Measurements from ENCODE around the gene EFNA4.
A peak's percentile ranks its signal among the peaks of the same experiment; 100 is the strongest.

Gene EFNA4

GRCh38 chr1:155030899-155031298, 32.6 kb upstream of the EFNA4 start:
- in situ Hi-C loops (cut with MboI; ENCODE audit: low pct_unique_long_range_greater_than_20kb, low sequenced_read_pairs): no loop called here
- DNase-seq: no peak

GRCh38 chr1:155032886-155033285, 30.7 kb upstream of the EFNA4 start:
- in situ Hi-C loops (cut with MboI; ENCODE audit: low pct_unique_long_range_greater_than_20kb, low sequenced_read_pairs): no loop called here
- no peak for DNase-seq

- DNase-seq: no peak
- in situ Hi-C loops (cut with MboI; ENCODE audit: low pct_unique_long_range_greater_than_20kb, low sequenced_read_pairs): no loop called here
Observed at GRCh38 chr1:155033524-155033923, 30.0 kb upstream of the EFNA4 start, which contains the start of the genes DCST1 and DCST2. TSS of gene DCST1 (plus strand) at chr1:155033824. CDS start at chr1:155034037, 213 bp downstream. TSS of gene DCST2 (minus strand) at chr1:155033781. CDS start at chr1:155033701, 80 bp downstream.

GRCh38 chr1:155034318-155035208, 29.0 kb upstream of the EFNA4 start:
- DNase-seq: no peak
- in situ Hi-C loops (cut with MboI; ENCODE audit: low pct_unique_long_range_greater_than_20kb, low sequenced_read_pairs): no loop called here

GRCh38 chr1:155035936-155036335, 27.6 kb upstream of the EFNA4 start:
- no peak for DNase-seq
- in situ Hi-C loops (cut with MboI; ENCODE audit: low pct_unique_long_range_greater_than_20kb, low sequenced_read_pairs): no loop called here

GRCh38 chr1:155037043-155037442, 26.5 kb upstream of the EFNA4 start:
- in situ Hi-C loops (cut with MboI; ENCODE audit: low pct_unique_long_range_greater_than_20kb, low sequenced_read_pairs): no loop called here
- peak; percentile 17 for DNase-seq

- in situ Hi-C loops (cut with MboI; ENCODE audit: low pct_unique_long_range_greater_than_20kb, low sequenced_read_pairs): no loop called here
- DNase-seq: no peak
Observed at GRCh38 chr1:155037851-155038441, 25.6 kb upstream of the EFNA4 start.

GRCh38 chr1:155038602-155039307, 24.8 kb upstream of the EFNA4 start:
- DNase-seq: no peak
- in situ Hi-C loops (cut with MboI; ENCODE audit: low pct_unique_long_range_greater_than_20kb, low sequenced_read_pairs): no loop called here

GRCh38 chr1:155039308-155039669, 24.3 kb upstream of the EFNA4 start:
- in situ Hi-C loops (cut with MboI; ENCODE audit: low pct_unique_long_range_greater_than_20kb, low sequenced_read_pairs): no loop called here
- no peak for DNase-seq

GRCh38 chr1:155040358-155041093, 23.0 kb upstream of the EFNA4 start:
- in situ Hi-C loops (cut with MboI; ENCODE audit: low pct_unique_long_range_greater_than_20kb, low sequenced_read_pairs): no loop called here
- no peak for DNase-seq

- DNase-seq: no peak
- in situ Hi-C loops (cut with MboI; ENCODE audit: low pct_unique_long_range_greater_than_20kb, low sequenced_read_pairs): no loop called here
Observed at GRCh38 chr1:155042789-155043188, 20.8 kb upstream of the EFNA4 start.

- in situ Hi-C loops (cut with MboI; ENCODE audit: low pct_unique_long_range_greater_than_20kb, low sequenced_read_pairs): no loop called here
- DNase-seq: no peak
Observed at GRCh38 chr1:155043301-155043702, 20.2 kb upstream of the EFNA4 start.

GRCh38 chr1:155043793-155044192, 19.7 kb upstream of the EFNA4 start:
- in situ Hi-C loops (cut with MboI; ENCODE audit: low pct_unique_long_range_greater_than_20kb, low sequenced_read_pairs): no loop called here
- DNase-seq: no peak

GRCh38 chr1:155044365-155044764, 19.2 kb upstream of the EFNA4 start:
- in situ Hi-C loops (cut with MboI; ENCODE audit: low pct_unique_long_range_greater_than_20kb, low sequenced_read_pairs): no loop called here
- DNase-seq: no peak

- peak; percentile 88 for DNase-seq
Observed at GRCh38 chr1:155044812-155045657, 18.5 kb upstream of the EFNA4 start.

GRCh38 chr1:155048449-155049334, 14.8 kb upstream of the EFNA4 start:
- in situ Hi-C loops (cut with MboI; ENCODE audit: low pct_unique_long_range_greater_than_20kb, low sequenced_read_pairs): no loop called here
- no peak for DNase-seq

More at GRCh38 chr1:155044812-155045657, 18.5 kb upstream of the EFNA4 start:
- in situ Hi-C loops (cut with MboI; ENCODE audit: low pct_unique_long_range_greater_than_20kb, low sequenced_read_pairs): no loop called here

All from KBM-7 (cell line).